ENCODE results near the gene COL13A1.

COL13A1 gene

DNA sequence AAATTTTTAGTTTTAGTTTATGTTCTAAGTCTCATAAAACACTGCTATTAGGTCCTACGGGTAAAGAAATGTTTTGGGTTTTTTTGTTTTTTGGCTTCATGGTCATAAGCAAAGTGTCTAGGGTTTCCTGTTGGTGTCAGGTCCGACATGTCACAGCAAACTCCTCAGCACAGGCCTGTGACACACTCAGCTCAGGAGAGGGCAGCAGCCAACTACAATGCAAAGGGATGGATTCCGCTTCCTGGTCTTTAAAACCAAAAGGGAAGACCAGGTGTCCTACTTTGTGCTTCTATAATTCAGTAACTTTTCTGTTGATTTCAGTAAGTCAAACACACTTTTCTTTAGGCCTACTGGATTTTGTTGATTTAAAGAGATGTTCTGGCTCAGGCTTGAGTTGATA is 167.1 kb downstream of the COL13A1 start:
- TF ChIP-seq, protein P1, sequence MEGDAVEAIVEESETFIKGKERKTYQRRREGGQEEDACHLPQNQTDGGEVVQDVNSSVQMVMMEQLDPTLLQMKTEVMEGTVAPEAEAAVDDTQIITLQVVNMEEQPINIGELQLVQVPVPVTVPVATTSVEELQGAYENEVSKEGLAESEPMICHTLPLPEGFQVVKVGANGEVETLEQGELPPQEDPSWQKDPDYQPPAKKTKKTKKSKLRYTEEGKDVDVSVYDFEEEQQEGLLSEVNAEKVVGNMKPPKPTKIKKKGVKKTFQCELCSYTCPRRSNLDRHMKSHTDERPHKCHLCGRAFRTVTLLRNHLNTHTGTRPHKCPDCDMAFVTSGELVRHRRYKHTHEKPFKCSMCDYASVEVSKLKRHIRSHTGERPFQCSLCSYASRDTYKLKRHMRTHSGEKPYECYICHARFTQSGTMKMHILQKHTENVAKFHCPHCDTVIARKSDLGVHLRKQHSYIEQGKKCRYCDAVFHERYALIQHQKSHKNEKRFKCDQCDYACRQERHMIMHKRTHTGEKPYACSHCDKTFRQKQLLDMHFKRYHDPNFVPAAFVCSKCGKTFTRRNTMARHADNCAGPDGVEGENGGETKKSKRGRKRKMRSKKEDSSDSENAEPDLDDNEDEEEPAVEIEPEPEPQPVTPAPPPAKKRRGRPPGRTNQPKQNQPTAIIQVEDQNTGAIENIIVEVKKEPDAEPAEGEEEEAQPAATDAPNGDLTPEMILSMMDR (IDR thresholded peaks at IDR 0.05), result no peak
- Histone ChIP-seq H3K27ac (no peak overlapping the region), H3K4me3 (no peak overlapping the region)
- DNase-seq (ENCODE audit: low spot score), result no peak

DNA sequence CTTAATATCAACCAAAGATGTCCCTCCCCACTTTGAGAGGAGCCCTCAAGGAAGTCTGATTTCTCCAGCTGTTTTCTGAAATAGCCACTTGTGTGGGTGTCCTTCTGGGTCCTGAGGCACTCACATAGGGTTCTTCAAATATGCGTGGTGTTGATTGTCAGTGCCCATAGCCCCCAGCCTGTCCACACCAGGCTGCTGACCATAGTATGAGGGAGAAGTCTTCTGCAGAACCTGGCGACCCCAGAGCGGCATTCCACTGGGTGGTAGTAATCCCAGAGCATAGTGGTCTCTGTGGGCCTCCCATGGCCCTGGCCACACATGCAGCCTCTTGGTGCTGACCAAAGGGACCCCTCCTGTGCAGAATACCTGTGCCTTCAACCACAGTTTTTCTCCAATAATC is 168.3 kb downstream of the COL13A1 start:
- DNase-seq (ENCODE audit: low spot score), result no peak
- Histone ChIP-seq H3K27ac (no peak overlapping the region), H3K4me3 (no peak overlapping the region)
- TF ChIP-seq, protein P1 (IDR thresholded peaks at IDR 0.05), result no peak

DNA sequence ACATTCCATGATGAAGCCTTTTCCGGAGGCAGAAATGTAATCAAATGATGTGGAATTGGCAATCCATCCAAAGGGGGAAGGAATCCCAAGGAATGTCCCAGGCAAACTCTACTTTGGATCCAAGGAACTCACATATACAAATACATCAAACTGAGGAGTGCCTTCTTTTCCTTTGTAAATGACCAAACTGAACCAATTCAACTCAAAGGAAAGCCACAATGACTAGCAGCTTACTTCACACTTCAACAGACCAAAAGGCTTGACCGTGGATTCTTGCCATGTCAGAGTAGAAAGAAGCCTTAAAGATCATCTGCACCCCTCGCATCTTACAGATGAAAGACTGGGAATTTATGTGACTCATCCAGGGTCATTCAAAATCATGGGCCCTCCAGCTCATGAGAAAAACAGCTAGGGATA is 171.3 kb downstream of the COL13A1 start:
- DNase-seq (ENCODE audit: low spot score), result no peak
- Histone ChIP-seq H3K27ac (no peak overlapping the region), H3K4me3 (no peak overlapping the region)
- TF ChIP-seq, protein P1 (IDR thresholded peaks at IDR 0.05), result no peak

DNA sequence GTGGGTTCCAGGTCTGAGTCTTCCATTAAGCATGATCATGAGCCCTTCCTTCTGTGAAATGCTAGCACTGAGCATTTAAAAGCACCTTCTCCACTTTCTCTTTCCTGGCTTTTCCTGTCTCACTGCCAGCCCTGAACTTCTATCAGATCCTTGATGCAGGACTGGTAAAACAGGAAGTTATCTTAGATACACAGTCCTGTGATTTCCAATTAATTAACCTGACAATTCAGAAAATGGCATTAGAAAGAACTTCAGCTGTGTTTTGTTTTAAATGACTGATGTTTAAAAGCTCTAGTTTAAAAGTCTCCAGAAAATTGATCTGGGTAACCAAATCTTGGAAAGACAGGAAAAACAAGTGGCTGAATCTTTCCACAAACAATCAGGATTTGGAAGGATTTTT is 172.0 kb downstream of the COL13A1 start:
- TF ChIP-seq, protein P1 (IDR thresholded peaks at IDR 0.05), result no peak
- Histone ChIP-seq H3K27ac (no peak overlapping the region), H3K4me3 (no peak overlapping the region)
- DNase-seq (ENCODE audit: low spot score), result no peak

DNA sequence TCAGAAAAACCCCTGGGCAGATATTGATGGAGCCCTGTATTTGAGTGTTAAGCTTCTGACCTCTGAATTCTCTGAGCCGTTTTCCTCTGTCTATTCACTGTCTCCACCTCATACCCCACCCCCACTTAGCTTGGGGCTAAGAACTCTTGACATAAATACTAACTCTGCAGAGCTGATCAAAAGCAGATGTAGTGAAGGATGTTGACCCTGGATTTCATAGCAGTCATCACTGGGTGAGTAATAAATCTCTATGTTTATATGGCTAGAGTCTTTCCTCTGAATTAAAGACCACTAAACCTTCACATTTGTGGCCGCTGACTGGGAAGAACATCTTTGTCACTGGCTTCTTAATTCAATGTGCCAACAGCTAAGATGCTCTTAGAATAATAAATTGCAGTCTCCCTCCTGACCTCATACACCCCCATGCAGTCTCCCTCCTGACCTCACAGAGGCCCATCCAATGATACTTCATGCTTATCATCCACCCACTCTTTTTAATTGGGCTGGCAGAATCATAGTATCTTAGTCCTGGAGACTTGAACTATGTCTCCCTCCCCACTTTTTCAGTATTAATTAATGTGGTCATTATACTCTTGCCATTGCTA is 172.9 kb downstream of the COL13A1 start:
- TF ChIP-seq, protein P1 (IDR thresholded peaks at IDR 0.05), result no peak
- no peak overlapping the region for H3K27ac ChIP-seq
- DNase-seq (ENCODE audit: low spot score), result no peak
- no peak overlapping the region for H3K4me3 ChIP-seq

DNA sequence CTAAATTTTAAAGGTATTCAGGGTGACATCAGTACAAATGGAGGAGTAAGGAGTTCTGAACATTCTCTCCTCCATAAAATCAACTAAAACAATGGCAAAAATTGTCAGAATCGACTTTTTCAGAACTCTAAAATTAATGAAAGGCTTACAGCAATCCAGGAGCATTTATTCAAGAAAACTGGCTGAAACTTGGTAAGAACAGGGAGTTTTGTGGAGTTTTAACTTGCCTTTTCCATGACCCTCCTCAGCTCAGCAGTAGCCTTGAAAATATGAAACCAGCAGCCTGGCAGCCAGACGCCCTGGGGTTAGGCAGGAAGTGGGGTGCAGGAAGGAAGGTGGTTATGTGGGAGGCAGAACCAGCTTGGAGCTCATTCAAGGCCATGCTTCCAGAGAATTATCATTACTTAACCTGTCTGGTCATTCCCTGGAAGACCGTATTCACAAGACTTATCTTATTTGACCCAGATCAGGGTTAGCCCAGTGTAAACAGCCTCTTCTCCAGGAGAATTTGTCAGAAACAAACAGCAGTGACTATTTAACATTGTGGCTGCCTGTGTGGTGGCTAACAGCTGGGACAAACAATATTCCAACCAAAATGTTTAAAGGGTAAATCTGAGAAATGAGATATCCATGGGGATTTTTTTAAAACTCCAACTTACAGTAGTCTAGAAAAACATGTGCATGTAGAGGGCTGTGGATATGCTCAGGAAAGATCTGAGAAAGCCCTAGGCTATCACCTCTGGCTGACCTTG is 175.3 kb downstream of the COL13A1 start:
- H3K27ac ChIP-seq, result no peak overlapping the region
- DNase-seq (ENCODE audit: low spot score), result no peak
- no peak overlapping the region for H3K4me3 ChIP-seq
- TF ChIP-seq, protein P1 (IDR thresholded peaks at IDR 0.05), result no peak

DNA sequence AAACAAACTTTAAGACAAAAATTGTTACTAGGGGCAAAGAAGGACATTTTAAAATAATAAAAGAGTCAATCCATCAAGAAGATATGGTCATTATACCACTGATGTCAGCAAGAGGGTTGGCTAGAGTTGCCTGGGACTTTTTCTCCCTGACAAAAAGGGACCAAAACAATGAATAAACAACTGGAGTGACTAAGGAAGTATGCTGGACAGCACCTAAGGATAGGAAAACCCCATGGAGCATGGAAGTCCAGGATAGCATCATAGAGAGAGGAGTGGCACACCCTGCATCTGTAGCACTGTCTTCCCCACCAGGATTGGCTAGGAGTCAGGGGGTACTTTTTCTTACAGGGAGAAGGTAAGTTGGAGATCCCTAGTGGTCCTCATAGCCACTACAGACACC is 177.5 kb downstream of the COL13A1 start:
- no peak overlapping the region for H3K27ac ChIP-seq
- H3K4me3 ChIP-seq, result no peak overlapping the region
- TF ChIP-seq, protein P1 (IDR thresholded peaks at IDR 0.05), result no peak
- DNase-seq (ENCODE audit: low spot score), result no peak
